ENCODE measurements around the gene CCDC106. TPM values are rescaled to one million over a fixed set of nuclear protein-coding genes. Genes with fewer than 3 reads are reported as not detected.

The CCDC106 gene
- total RNA-seq, 4 donors from 2014 or later: 3.7 to 15.1 (median 8.4) TPM

DNA sequence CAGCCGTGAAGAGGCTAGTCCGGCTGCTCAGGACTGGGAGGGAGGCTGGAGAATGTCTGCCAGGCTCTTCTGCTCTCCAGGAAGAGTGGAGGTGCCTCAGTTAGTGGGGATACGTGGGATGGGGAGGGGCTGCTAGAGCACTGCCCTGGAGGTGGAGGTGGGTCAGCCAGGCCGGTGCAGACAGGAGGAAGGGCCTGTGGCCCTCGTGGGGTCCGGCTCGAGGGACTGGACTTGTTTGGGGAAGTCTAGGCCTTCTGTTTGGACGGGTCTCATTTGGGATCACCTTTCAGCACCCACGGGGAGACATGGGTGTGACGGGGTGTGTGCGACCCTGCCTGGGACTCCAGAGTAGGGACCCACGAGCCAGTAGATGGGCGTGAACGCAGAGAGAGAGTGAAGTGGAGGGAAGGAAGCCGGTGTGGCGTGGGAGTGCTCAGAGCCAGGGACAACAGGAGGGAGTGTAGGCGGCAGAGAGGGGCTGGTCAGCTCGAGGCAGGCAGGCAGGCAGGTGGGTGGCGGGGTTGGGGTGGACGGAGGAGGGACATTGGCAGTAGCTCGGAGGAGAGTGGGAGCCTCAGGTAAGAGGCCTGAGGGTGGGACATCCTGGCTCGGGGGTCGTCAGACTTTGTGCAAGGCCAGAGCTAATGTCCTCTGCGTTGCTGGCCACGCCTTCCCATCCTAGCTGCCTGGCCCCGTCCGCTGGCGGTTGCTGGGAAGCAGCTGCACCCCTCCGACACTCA lies 38.5 kb downstream of the CCDC106 start:
- intact Hi-C loops (cut with DNase I; ENCODE audit: low total_unique reads) (no loop called here), in situ Hi-C loops (cut with MboI; ENCODE audit: low pct_ligation_motif_present in 1 of 4, low pct_unique_long_range_greater_than_20kb in 1 of 4, low sequenced_read_pairs in 3 of 4) (no loop called here)
- peaks cover 0 to 26% (median 13%) of the 10 kb centered on the region in 4 donors for H3K36me3 ChIP-seq
- H3K4me3 ChIP-seq: no peak overlapping the region
- TF ChIP-seq POLR2A (IDR thresholded peaks at IDR 0.05) (no peak), CTCF (IDR thresholded peaks at IDR 0.05) (no peak), EP300 (IDR thresholded peaks at IDR 0.05; ENCODE audit: low read depth) (no peak), POLR2AphosphoS5 (IDR thresholded peaks at IDR 0.05) (no peak)
- no peaks in the 10 kb centered on the region for H3K9me3 ChIP-seq
- 65 to 80% methylated on average over 4 to 24 of the region's 29 CpGs for WGBS, 2 donors (ENCODE audit: low coverage in 1 of 2)
- H3K4me1 ChIP-seq: peaks cover 22 to 73% (median 61%) of the 10 kb centered on the region in 4 donors
- no peak for DNase-seq
- no peaks in the 10 kb centered on the region for H3K27me3 ChIP-seq
- peak overlapping the region; percentile 84 to 93 (median 88) for H3K27ac ChIP-seq

DNA sequence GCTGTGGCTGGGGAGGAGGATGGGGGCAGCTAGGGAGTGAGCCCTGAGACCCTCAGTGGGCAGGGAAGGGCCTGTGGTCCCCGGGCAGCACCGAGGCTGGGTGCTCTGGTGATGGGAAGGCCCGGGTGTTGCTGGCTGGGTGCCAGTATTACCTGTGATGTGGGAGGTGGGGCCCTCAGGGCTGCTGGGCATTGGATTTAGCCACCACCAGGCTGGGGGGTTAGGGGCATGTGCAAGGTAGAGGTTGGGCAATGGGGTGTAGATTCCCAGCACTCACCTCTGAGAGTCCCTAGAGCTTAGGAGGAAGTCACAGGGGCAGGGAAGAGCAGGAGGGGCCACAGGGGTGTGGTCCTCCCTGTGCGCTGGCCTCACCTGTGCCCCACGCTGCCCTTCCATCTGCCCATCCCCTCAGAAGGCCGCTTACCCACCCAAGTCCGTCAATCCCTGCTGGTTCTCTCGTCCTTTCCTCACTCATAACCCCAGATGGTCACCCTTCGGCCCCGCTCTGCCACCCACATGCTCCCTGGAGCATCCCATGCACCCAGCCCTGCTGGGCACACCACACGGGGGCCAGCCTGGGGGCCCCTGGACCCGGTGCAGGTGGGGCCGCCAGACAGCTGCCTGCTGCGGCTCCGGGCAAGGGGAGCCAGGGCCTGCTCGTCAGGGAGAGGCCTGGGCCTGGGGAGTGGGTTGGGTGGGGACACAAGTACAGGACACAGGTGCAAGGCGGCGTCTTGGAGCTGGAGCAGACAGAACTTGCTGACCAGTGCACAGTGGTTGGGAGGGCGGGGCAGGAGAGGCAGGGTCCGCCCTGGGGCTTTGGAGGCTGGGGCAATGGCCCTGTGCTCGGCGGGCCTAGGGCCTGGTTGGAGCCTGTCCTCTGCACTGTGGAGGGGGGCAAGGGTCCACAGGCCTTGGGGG lies 39.5 kb downstream of the CCDC106 start:
- DNase-seq: peak; percentile 73
- intact Hi-C loops (cut with DNase I; ENCODE audit: low total_unique reads) (no loop called here), in situ Hi-C loops (cut with MboI; ENCODE audit: low pct_ligation_motif_present in 1 of 4, low pct_unique_long_range_greater_than_20kb in 1 of 4, low sequenced_read_pairs in 3 of 4) (no loop called here)
- Histone ChIP-seq H3K36me3 (peaks cover 0 to 33% (median 17%) of the 10 kb centered on the region in 4 donors), H3K27ac (peak overlapping the region; percentile 84 to 93 (median 89)), H3K4me3 (no peak overlapping the region), H3K27me3 (no peaks in the 10 kb centered on the region), H3K4me1 (peaks cover 22 to 63% (median 56%) of the 10 kb centered on the region in 4 donors), H3K9me3 (no peaks in the 10 kb centered on the region)
- TF ChIP-seq POLR2AphosphoS5 (IDR thresholded peaks at IDR 0.05): peak in 1 of 3 donors; percentile 12
- TF ChIP-seq EP300 (IDR thresholded peaks at IDR 0.05; ENCODE audit: low read depth): no peak
- no peak for TF ChIP-seq CTCF (IDR thresholded peaks at IDR 0.05)
- TF ChIP-seq POLR2A (IDR thresholded peaks at IDR 0.05): no peak
- 56% methylated on average over 22 of the region's 22 CpGs; no CpG with 5 or more reads in 1 of the 2 donors for WGBS, 2 donors (ENCODE audit: low coverage in 1 of 2)

DNA sequence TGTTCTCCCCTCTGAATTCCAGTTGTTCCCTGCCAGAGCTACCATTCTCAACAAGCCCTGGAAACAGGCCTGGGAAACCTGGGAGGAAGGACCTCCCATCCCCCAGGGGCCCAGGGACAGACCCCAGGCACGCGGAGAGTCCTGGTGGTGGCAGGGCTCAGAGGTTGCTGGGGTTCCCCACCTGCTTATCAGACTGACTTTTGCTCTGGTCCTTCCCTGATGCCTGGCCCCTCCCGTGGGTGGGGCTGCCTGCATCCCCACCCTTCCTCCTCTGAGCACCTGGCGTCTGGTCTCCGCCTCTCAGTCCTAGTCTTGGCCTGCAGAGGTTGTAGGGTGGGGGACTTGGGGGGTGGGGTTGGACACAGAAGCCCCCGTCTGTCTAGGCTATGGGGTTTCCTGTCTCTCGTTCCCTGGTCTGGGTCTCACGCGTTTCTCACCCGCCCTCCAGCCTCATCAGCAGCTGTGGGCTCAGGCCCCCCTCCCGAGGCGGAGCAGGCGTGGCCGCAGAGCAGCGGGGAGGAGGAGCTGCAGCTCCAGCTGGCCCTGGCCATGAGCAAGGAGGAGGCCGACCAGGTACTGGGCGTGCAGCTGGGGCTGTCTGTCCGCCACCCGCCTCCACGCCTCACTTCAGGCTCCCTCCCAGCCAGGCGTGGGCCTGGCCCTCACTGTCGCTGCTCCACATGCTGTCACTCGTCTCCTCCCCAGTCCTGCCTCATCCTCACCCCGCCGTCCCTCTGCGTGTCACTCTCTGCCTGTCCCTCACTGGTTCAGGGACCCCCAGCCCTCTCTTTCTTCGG lies 40.6 kb downstream of the CCDC106 start:
- intact Hi-C loops (cut with DNase I; ENCODE audit: low total_unique reads) (no loop called here), in situ Hi-C loops (cut with MboI; ENCODE audit: low pct_ligation_motif_present in 1 of 4, low pct_unique_long_range_greater_than_20kb in 1 of 4, low sequenced_read_pairs in 3 of 4) (no loop called here)
- no peak for TF ChIP-seq EP300 (IDR thresholded peaks at IDR 0.05; ENCODE audit: low read depth)
- TF ChIP-seq POLR2AphosphoS5 (IDR thresholded peaks at IDR 0.05): peak; percentile 31 to 66 (median 56)
- TF ChIP-seq CTCF (IDR thresholded peaks at IDR 0.05): peak in 1 of 5 experiments; percentile 23
- TF ChIP-seq POLR2A (IDR thresholded peaks at IDR 0.05): peak; percentile 58
- no peak overlapping the region for H3K4me3 ChIP-seq
- no peaks in the 10 kb centered on the region for H3K9me3 ChIP-seq
- H3K27ac ChIP-seq: peak overlapping the region; percentile 84 to 93 (median 89)
- 48% methylated on average over 27 of the region's 27 CpGs; no CpG with 5 or more reads in 1 of the 2 donors for WGBS, 2 donors (ENCODE audit: low coverage in 1 of 2)
- H3K4me1 ChIP-seq: peaks cover 22 to 55% (median 51%) of the 10 kb centered on the region in 4 donors
- H3K36me3 ChIP-seq: peaks cover 0 to 43% (median 18%) of the 10 kb centered on the region in 4 donors
- DNase-seq: peak; percentile 87
- H3K27me3 ChIP-seq: no peaks in the 10 kb centered on the region

Measured in transverse colon (tissue), 4 donors.